ENCODE data around the gene DPY30.

- TF ChIP-seq EZH2 (IDR thresholded peaks at IDR 0.05; ENCODE audit: low read length), result no peak
- TF ChIP-seq CTCF (optimal IDR thresholded peaks at IDR 0.05 in 1 of 3, IDR thresholded peaks at IDR 0.05 in 1 of 3, conservative IDR thresholded peaks at IDR 0.05 in 1 of 3; ENCODE audit: extremely low read depth in 1 of 3, insufficient read depth in 2 of 3, low read length in 3 of 3), result no peak
These were observed 30.6 kb downstream of the DPY30 start for GRCh38 chr2:32008805-32009515.
